B cell (primary cell): ENCODE results near the gene MDP1.
"Not testable (repeated sequence)": the region's sequence is repeated elsewhere in the genome, so short reads cannot be mapped to it uniquely, and the experiment has no call there.

ENCODE experiments used
- EZH2 ChIP-seq: IDR thresholded peaks from 2 replicates; pipeline ENCODE4 v1.6.1; 2012; ENCODE audit warnings: borderline replicate concordance, low read depth, mild to moderate bottlenecking, moderate library complexity, low read length; ENCODE audit not compliant: insufficient read depth, poor library complexity, severe bottlenecking
- TF ChIP-seq, protein P1 (sequence below): fragments of 200-600 bp; IDR thresholded peaks from one replicate; pipeline ENCODE4 v1.8.0; 2022; ENCODE audit warnings: antibody characterized with exemption, mild to moderate bottlenecking

DNA sequence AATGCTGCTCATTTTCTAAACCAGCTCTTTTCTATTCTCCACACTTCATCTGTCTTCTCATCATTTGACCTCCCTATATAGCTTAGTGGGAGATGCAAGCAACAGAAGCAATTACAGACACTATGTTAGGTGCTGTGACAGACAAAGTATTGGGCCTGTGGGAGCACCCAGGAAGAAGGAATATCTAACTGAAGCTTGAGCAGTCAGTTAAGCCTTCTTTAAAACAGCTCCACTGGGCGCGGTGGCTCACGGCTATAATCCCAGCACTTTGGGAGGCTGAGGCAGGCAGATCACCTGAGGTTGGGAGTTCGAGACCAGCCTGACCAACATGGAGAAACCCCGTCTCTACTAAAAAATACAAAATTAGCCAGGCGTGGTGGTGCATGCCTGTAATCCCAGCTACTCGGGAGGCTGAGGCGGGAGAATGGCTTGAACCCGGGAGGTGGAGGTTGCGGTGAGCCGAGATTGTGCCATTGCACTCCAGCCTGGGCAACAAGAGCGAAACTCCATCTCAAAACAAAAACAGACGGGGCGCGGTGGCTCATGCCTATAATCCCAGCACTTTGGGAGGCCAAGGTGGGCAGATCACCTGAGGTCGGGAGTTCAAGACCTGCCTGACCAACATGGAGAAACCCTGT lies 12.5 kb downstream of the MDP1 start:
- TF ChIP-seq, protein P1, sequence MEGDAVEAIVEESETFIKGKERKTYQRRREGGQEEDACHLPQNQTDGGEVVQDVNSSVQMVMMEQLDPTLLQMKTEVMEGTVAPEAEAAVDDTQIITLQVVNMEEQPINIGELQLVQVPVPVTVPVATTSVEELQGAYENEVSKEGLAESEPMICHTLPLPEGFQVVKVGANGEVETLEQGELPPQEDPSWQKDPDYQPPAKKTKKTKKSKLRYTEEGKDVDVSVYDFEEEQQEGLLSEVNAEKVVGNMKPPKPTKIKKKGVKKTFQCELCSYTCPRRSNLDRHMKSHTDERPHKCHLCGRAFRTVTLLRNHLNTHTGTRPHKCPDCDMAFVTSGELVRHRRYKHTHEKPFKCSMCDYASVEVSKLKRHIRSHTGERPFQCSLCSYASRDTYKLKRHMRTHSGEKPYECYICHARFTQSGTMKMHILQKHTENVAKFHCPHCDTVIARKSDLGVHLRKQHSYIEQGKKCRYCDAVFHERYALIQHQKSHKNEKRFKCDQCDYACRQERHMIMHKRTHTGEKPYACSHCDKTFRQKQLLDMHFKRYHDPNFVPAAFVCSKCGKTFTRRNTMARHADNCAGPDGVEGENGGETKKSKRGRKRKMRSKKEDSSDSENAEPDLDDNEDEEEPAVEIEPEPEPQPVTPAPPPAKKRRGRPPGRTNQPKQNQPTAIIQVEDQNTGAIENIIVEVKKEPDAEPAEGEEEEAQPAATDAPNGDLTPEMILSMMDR, result not testable (repeated sequence)
- not testable (repeated sequence) for TF ChIP-seq EZH2
